HCT116 (cell line): Measurements from ENCODE around the gene METTL13. TPM values are rescaled to one million over a fixed set of nuclear protein-coding genes. Genes with fewer than 3 reads are reported as not detected.

ENCODE experiments used
- ATAC-seq: fragments of 200-7000 bp; cut with Tn5 transposase; 2 replicates; pipeline ENCODE4 v1.9.1; 2020; ENCODE audit warnings: mild to moderate bottlenecking, moderate library complexity
- BruUV-seq: library from RNA; stranded (reverse); fragments of 400-500 nt; replicated peaks from 2 replicates; lab custom pipeline; 2021; lab: Mats Ljungman, UMichigan
- CTCF ChIA-PET: fragments of 300-600 bp; sonication (Branson Sonifier 250); formaldehyde crosslinking; loops from one replicate; lab custom pipeline; 2021; ENCODE audit warnings: antibody characterized with exemption; lab: Charles Lee
- POLR2A ChIA-PET: fragments of 300-600, 350-600 bp; sonication (Branson Sonifier 250); formaldehyde crosslinking; loops from one replicate; lab custom pipeline; 2021; ENCODE audit warnings: antibody characterized with exemption; lab: Charles Lee
- RAD21 ChIA-PET, 2 experiments: fragments of 300-600 bp; sonication (Branson Sonifier 250); formaldehyde crosslinking; loops; one replicate each; lab custom pipeline; 2023; ENCODE audit warnings: low total read pairs in 2 of 2; ENCODE audit not compliant: uncharacterized antibody in 2 of 2, unreplicated experiment in 2 of 2, low non-redundant PET in 1 of 2; lab: Charles Lee
- DNase-seq: peaks from one replicate; pipeline ENCODE4 v3.0.0-alpha.2; 2010; ENCODE audit warnings: low read depth, low spot score
- H2AFZ ChIP-seq: fragments of 200-600 bp; shearing (Covaris generic), sonication (generic); 2 replicates; pipeline ENCODE4 v1.6.1; 2017; ENCODE audit warnings: low read depth, mixed run types, mixed read lengths, antibody characterized with exemption, low read length; ENCODE audit not compliant: poor library complexity, severe bottlenecking
- H3K27ac ChIP-seq: 2 replicates; pipeline ENCODE4 v1.5.1; 2012; ENCODE audit warnings: low read depth, low read length
- H3K27me3 ChIP-seq: fragments of 200-600 bp; sonication (generic); 2 replicates; pipeline ENCODE4 v1.6.1; 2016; ENCODE audit warnings: mixed run types, low read length, mixed read lengths; ENCODE audit not compliant: insufficient read depth
- H3K36me3 ChIP-seq, 2 experiments: fragments of 200-500 bp in 1 of 2; fragments of 200-600 bp in 1 of 2; sonication (Bioruptor generic) in 1 of 2; sonication (generic) in 1 of 2; 2 replicates each; pipeline versions ENCODE4 v1.5.1 to v1.6.1; 2014 to 2016; ENCODE audit warnings: low read length in 2 of 2, inconsistent platforms in 1 of 2, mixed read lengths in 1 of 2, mixed run types in 1 of 2; ENCODE audit not compliant: insufficient read depth in 2 of 2, control insufficient read depth in 1 of 2
- H3K4me1 ChIP-seq, 2 experiments: fragments of 200-600 bp in 1 of 2; sonication (generic) in 1 of 2; 2 replicates each; pipeline versions ENCODE4 v1.5.1 to v1.6.1; 2012 to 2017; ENCODE audit warnings: low read length in 2 of 2, inconsistent platforms in 1 of 2, mild to moderate bottlenecking in 1 of 2, mixed read lengths in 1 of 2, mixed run types in 1 of 2, moderate library complexity in 1 of 2; ENCODE audit not compliant: insufficient read depth in 2 of 2, control insufficient read depth in 1 of 2
- H3K4me2 ChIP-seq: fragments of 200-600 bp; sonication (generic); 2 replicates; pipeline ENCODE4 v1.6.1; 2017; ENCODE audit warnings: mixed run types, low read length, mixed read lengths
- H3K4me3 ChIP-seq, 2 experiments: fragments of 200-600 bp in 1 of 2; sonication (generic) in 1 of 2; replicated peaks in 1 of 2; 2 replicates each; pipeline ENCODE4 v1.5.1; 2011 to 2016; ENCODE audit warnings: low read length in 2 of 2, control low read depth in 1 of 2, low read depth in 1 of 2, mild to moderate bottlenecking in 1 of 2, mixed read lengths in 1 of 2, mixed run types in 1 of 2
- H3K79me2 ChIP-seq: fragments of 200-600 bp; sonication (generic); 2 replicates; pipeline ENCODE4 v1.6.1; 2017; ENCODE audit warnings: mild to moderate bottlenecking, mixed run types, low read length, moderate library complexity, mixed read lengths; ENCODE audit not compliant: insufficient read depth
- H3K9ac ChIP-seq: fragments of 200-600 bp; sonication (generic); 2 replicates; pipeline ENCODE4 v1.6.1; 2016; ENCODE audit warnings: low read length, mixed read lengths
- H3K9me2 ChIP-seq: fragments of 200-600 bp; sonication (generic), shearing (Covaris generic); 2 replicates; pipeline ENCODE4 v1.6.1; 2017; ENCODE audit warnings: mixed run types, mild to moderate bottlenecking, moderate library complexity; ENCODE audit not compliant: insufficient read depth
- H3K9me3 ChIP-seq, 2 experiments: fragments of 200-500 bp in 1 of 2; fragments of 200-600 bp in 1 of 2; sonication (Bioruptor generic) in 1 of 2; sonication (generic) in 1 of 2; 2 replicates each; pipeline ENCODE4 v1.6.1; 2014 to 2017; ENCODE audit warnings: low read length in 2 of 2, mixed read lengths in 2 of 2, inconsistent platforms in 1 of 2, low read depth in 1 of 2, mild to moderate bottlenecking in 1 of 2, mixed run types in 1 of 2, moderate library complexity in 1 of 2; ENCODE audit not compliant: control insufficient read depth in 1 of 2, insufficient read depth in 1 of 2
- H4K20me1 ChIP-seq: fragments of 200-600 bp; sonication (generic), shearing (Covaris generic); 2 replicates; pipeline ENCODE4 v1.6.1; 2017; ENCODE audit warnings: mixed run types, mild to moderate bottlenecking, moderate library complexity; ENCODE audit not compliant: insufficient read depth
- CBX3 ChIP-seq: IDR thresholded peaks from 2 replicates; pipeline ENCODE4 v1.6.1; 2012; ENCODE audit warnings: low read depth
- CEBPB ChIP-seq: IDR thresholded peaks from 2 replicates; pipeline ENCODE4 v1.6.1; 2012; ENCODE audit warnings: low read depth
- EGR1 ChIP-seq: IDR thresholded peaks from 2 replicates; pipeline ENCODE4 v1.6.1; 2012; ENCODE audit warnings: low read depth
- EZH2 ChIP-seq: fragments of 200-600 bp; sonication (generic); IDR thresholded peaks from 2 replicates; pipeline ENCODE4 v1.6.1; 2017; ENCODE audit warnings: antibody characterized with exemption, mixed run types
- EZH2phosphoT487 ChIP-seq: fragments of 200-600 bp; IDR thresholded peaks from 2 replicates; pipeline ENCODE4 v1.6.1; 2018; ENCODE audit warnings: antibody characterized with exemption, borderline replicate concordance
- FOSL1 ChIP-seq: IDR thresholded peaks from 2 replicates; pipeline ENCODE4 v1.6.1; 2012; ENCODE audit warnings: low read depth
- JUND ChIP-seq: IDR thresholded peaks from 2 replicates; pipeline ENCODE4 v1.6.1; 2012
- POLR2A ChIP-seq: IDR thresholded peaks from 2 replicates; pipeline ENCODE4 v1.7.0; 2011; ENCODE audit warnings: borderline replicate concordance; ENCODE audit not compliant: insufficient read depth, insufficient read length; ENCODE audit errors: extremely low read depth
- RAD21 ChIP-seq: IDR thresholded peaks from 2 replicates; pipeline ENCODE4 v1.6.1; 2012; ENCODE audit warnings: low read depth, mild to moderate bottlenecking
- SIN3A ChIP-seq: IDR thresholded peaks from 2 replicates; pipeline ENCODE4 v1.6.1; 2012; ENCODE audit warnings: low read depth
- SP1 ChIP-seq: IDR thresholded peaks from 2 replicates; pipeline ENCODE4 v1.6.1; 2012; ENCODE audit warnings: low read depth
- SRF ChIP-seq: IDR thresholded peaks from 2 replicates; pipeline ENCODE4 v1.6.1; 2012; ENCODE audit warnings: low read depth
- YY1 ChIP-seq: IDR thresholded peaks from 2 replicates; pipeline ENCODE4 v1.6.1; 2011; ENCODE audit warnings: low read length, low read depth, moderate library complexity, mild to moderate bottlenecking; ENCODE audit not compliant: insufficient replicate concordance; ENCODE audit errors: extremely low read depth
- ZBTB33 ChIP-seq: IDR thresholded peaks from 2 replicates; pipeline ENCODE4 v1.6.1; 2011; ENCODE audit warnings: mild to moderate bottlenecking, low read length, moderate library complexity; ENCODE audit not compliant: insufficient replicate concordance; ENCODE audit errors: extremely low read depth
- ZNF274 ChIP-seq: fragments of 200-500 bp; sonication (Bioruptor generic); IDR thresholded peaks from 2 replicates; pipeline ENCODE4 v1.6.1; 2014; ENCODE audit warnings: mild to moderate bottlenecking, low read depth, low read length, inconsistent platforms
- intact Hi-C: fragments of 100-400 bp; cut with micrococcal nuclease; formaldehyde crosslinking; loops from 2 replicates; pipeline ENCODE4 v1.10.0; 2022
- total RNA-seq: library from RNA; stranded (reverse); gene quantifications from one replicate; pipeline ENCODE4 v1.2.1, GENCODE V29; 2021; ENCODE audit not compliant: unreplicated experiment
- TF ChIP-seq, protein P1 (sequence below): IDR thresholded peaks from 2 replicates; pipeline ENCODE4 v1.6.1; 2012; ENCODE audit warnings: low read depth
- TF ChIP-seq, protein P2 (sequence below): IDR thresholded peaks from 2 replicates; pipeline ENCODE4 v1.6.1; 2012

The METTL13 gene
- total RNA-seq, 1 experiment from 2014 or later = 33.9 TPM

DNA sequence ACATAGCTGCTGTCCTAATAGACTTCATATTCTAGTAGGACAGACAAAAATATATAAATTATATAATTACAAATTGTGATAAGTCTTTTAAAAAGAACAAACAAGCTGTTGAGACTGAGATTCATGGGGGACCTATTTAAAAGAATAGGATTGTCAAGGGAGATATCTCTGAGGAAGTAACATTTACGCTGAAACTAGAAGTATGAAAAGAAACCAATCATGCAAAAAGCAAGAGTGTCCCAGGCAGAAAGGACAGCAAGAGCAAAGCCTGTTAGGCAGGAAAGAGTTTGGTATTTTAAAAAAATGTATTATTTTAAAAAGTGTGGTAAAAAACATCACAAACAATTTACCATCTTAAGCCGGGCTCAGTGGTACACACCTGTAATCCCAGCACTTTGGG, 9.1 kb upstream of the METTL13 start:
- CTCF ChIA-PET = no interaction called here
- DNase-seq (no peak), ATAC-seq (no peak)
- POLR2A ChIA-PET = no interaction called here
- H3K27me3 ChIP-seq = no peaks in the 10 kb centered on the region
- no peak overlapping the region for H3K27ac ChIP-seq
- intact Hi-C loops = no loop called here
- H4K20me1 ChIP-seq = no peaks in the 10 kb centered on the region
- no peaks in the 10 kb centered on the region for H3K9me3 ChIP-seq
- H3K9me2 ChIP-seq = no peaks in the 10 kb centered on the region
- no peak overlapping the region for H2AFZ ChIP-seq
- no peaks in the 10 kb centered on the region for H3K4me1 ChIP-seq
- RAD21 ChIA-PET = no interaction called here
- H3K4me3 ChIP-seq = no peak overlapping the region
- H3K79me2 ChIP-seq = no peaks in the 10 kb centered on the region
- H3K4me2 ChIP-seq = no peak overlapping the region
- no peaks in the 10 kb centered on the region for H3K36me3 ChIP-seq
- H3K9ac ChIP-seq = no peak overlapping the region
- TF ChIP-seq EZH2 = no peak
- TF ChIP-seq SRF = no peak
- TF ChIP-seq EZH2phosphoT487 = no peak
- no peak for TF ChIP-seq JUND
- no peak for TF ChIP-seq YY1
- no peak for TF ChIP-seq FOSL1
- no peak for TF ChIP-seq SP1
- no peak for TF ChIP-seq SIN3A
- TF ChIP-seq, protein P1, sequence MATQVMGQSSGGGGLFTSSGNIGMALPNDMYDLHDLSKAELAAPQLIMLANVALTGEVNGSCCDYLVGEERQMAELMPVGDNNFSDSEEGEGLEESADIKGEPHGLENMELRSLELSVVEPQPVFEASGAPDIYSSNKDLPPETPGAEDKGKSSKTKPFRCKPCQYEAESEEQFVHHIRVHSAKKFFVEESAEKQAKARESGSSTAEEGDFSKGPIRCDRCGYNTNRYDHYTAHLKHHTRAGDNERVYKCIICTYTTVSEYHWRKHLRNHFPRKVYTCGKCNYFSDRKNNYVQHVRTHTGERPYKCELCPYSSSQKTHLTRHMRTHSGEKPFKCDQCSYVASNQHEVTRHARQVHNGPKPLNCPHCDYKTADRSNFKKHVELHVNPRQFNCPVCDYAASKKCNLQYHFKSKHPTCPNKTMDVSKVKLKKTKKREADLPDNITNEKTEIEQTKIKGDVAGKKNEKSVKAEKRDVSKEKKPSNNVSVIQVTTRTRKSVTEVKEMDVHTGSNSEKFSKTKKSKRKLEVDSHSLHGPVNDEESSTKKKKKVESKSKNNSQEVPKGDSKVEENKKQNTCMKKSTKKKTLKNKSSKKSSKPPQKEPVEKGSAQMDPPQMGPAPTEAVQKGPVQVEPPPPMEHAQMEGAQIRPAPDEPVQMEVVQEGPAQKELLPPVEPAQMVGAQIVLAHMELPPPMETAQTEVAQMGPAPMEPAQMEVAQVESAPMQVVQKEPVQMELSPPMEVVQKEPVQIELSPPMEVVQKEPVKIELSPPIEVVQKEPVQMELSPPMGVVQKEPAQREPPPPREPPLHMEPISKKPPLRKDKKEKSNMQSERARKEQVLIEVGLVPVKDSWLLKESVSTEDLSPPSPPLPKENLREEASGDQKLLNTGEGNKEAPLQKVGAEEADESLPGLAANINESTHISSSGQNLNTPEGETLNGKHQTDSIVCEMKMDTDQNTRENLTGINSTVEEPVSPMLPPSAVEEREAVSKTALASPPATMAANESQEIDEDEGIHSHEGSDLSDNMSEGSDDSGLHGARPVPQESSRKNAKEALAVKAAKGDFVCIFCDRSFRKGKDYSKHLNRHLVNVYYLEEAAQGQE = no peak
- no peak for TF ChIP-seq POLR2A
- no peak for TF ChIP-seq CEBPB
- TF ChIP-seq, protein P2, sequence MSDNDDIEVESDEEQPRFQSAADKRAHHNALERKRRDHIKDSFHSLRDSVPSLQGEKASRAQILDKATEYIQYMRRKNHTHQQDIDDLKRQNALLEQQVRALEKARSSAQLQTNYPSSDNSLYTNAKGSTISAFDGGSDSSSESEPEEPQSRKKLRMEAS = no peak
- TF ChIP-seq CBX3 = no peak
- no peak for TF ChIP-seq EGR1
- TF ChIP-seq ZBTB33 = no peak
- TF ChIP-seq ZNF274 = no peak
- TF ChIP-seq RAD21 = no peak
- no TSS peak for BruUV-seq
